Smooth muscle cell (in vitro differentiated cells): ENCODE measurements around the gene ELAVL2. TPM values are rescaled to one million over a fixed set of nuclear protein-coding genes. Genes with fewer than 3 reads are reported as not detected.

Source experiments
- DNase-seq: peaks from one replicate; lab custom pipeline; 2025; ENCODE audit not compliant: unreplicated experiment; lab: John Stamatoyannopoulos, UW
- H2AFZ ChIP-seq: fragments of 200-600 bp; sonication (generic); 2 replicates; pipeline ENCODE4 v1.6.0; 2016; ENCODE audit warnings: antibody characterized with exemption, low read depth, mild to moderate bottlenecking
- H3F3A ChIP-seq: fragments of 200-600 bp; sonication (generic); 2 replicates; pipeline ENCODE4 v1.6.0; 2017; ENCODE audit warnings: antibody characterized with exemption, low read depth
- H3K27ac ChIP-seq: fragments of 200-600 bp; sonication (generic); 2 replicates; pipeline ENCODE4 v1.5.1; 2016; ENCODE audit warnings: low read depth, mild to moderate bottlenecking
- H3K27me3 ChIP-seq: fragments of 200-600 bp; sonication (generic); 2 replicates; pipeline ENCODE4 v1.6.1; 2016; ENCODE audit warnings: low read depth, mild to moderate bottlenecking
- H3K36me3 ChIP-seq: fragments of 200-600 bp; sonication (generic); 2 replicates; pipeline ENCODE4 v1.5.1; 2016; ENCODE audit warnings: low read depth
- H3K4me1 ChIP-seq: fragments of 200-600 bp; sonication (generic); 2 replicates; pipeline ENCODE4 v1.5.1; 2016; ENCODE audit warnings: low read depth
- H3K4me2 ChIP-seq: fragments of 200-600 bp; sonication (generic); 2 replicates; pipeline ENCODE4 v1.6.0; 2016; ENCODE audit warnings: mild to moderate bottlenecking
- H3K4me3 ChIP-seq: fragments of 200-600 bp; sonication (generic); 2 replicates; pipeline ENCODE4 v1.5.1; 2016; ENCODE audit warnings: mild to moderate bottlenecking
- H3K79me2 ChIP-seq: fragments of 200-600 bp; sonication (generic); 2 replicates; pipeline ENCODE4 v1.6.0; 2016; ENCODE audit warnings: low read depth, mild to moderate bottlenecking
- H3K9ac ChIP-seq: fragments of 200-600 bp; sonication (generic); 2 replicates; pipeline ENCODE4 v1.6.0; 2016; ENCODE audit warnings: low read depth
- H3K9me3 ChIP-seq: fragments of 200-600 bp; sonication (generic); replicated peaks from 2 replicates; pipeline ENCODE4 v1.5.1; 2016; ENCODE audit warnings: low read depth
- H4K20me1 ChIP-seq: fragments of 200-600 bp; sonication (generic); 2 replicates; pipeline ENCODE4 v1.6.0; 2016; ENCODE audit warnings: low read depth
- WGBS: methylation state at CpG from one replicate; pipeline ENCODE4 v1.1.7; 2016; ENCODE audit warnings: low lambda C conversion rate; 5-methylcytosine and 5-hydroxymethylcytosine counted together
- polyA plus RNA-seq: library from polyadenylated mRNA; unstranded; fragments of >200 nt; fragmentation: Nextera tagmentation; extraction: Ambion mirVana; gene quantifications from 2 replicates; pipeline ENCODE4 v1.2.1, GENCODE V29; 2016
- total RNA-seq: library from RNA; depleted of rRNA; stranded (reverse); fragments of >200 nt; gene quantifications from 2 replicates; pipeline ENCODE4 v1.2.3, GENCODE V29; 2014
- TF ChIP-seq, protein P1 (sequence below): fragments of 200-600 bp; sonication (generic); IDR thresholded peaks from 2 replicates; pipeline ENCODE4 v1.5.1; 2017; ENCODE audit warnings: borderline replicate concordance, mild to moderate bottlenecking, antibody characterized with exemption; ENCODE audit not compliant: insufficient read depth, poor library complexity, severe bottlenecking

The ELAVL2 gene
- total and polyA plus RNA-seq, 2 experiments from 2014 or later: 5.6 TPM; not detected in 1

DNA sequence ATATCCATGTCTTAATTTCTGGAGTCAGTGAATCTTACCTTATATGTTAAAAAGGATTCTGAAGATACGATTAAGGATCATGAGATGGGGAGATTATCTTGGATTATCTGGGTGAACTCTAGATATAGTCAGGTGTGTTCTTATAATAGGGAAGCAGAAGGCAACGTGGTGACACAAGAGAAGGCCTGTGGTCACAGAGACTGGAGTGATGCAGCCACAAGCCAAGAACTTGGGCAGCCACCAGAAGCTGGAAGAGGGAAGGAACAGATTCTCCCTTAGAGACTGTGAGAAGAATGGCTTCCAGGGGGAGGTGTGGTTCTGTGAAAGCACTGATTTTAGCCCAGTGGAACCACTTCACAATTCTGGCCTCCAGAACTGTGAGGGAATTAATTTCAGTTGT lies 177.4 kb downstream of the ELAVL2 start:
- 50% methylated on average over 2 of the region's 2 CpGs for WGBS
- Histone ChIP-seq H3K4me2 (no peak overlapping the region), H3K4me1 (no peaks in the 10 kb centered on the region), H3K9me3 (no peaks in the 10 kb centered on the region), H3K79me2 (no peaks in the 10 kb centered on the region), H3K36me3 (no peaks in the 10 kb centered on the region), H3K27me3 (no peaks in the 10 kb centered on the region), H3K9ac (no peak overlapping the region), H4K20me1 (no peaks in the 10 kb centered on the region), H3F3A (no peaks in the 10 kb centered on the region), H3K27ac (no peak overlapping the region), H2AFZ (no peak overlapping the region), H3K4me3 (no peak overlapping the region)
- no peak for DNase-seq
- TF ChIP-seq, protein P1, sequence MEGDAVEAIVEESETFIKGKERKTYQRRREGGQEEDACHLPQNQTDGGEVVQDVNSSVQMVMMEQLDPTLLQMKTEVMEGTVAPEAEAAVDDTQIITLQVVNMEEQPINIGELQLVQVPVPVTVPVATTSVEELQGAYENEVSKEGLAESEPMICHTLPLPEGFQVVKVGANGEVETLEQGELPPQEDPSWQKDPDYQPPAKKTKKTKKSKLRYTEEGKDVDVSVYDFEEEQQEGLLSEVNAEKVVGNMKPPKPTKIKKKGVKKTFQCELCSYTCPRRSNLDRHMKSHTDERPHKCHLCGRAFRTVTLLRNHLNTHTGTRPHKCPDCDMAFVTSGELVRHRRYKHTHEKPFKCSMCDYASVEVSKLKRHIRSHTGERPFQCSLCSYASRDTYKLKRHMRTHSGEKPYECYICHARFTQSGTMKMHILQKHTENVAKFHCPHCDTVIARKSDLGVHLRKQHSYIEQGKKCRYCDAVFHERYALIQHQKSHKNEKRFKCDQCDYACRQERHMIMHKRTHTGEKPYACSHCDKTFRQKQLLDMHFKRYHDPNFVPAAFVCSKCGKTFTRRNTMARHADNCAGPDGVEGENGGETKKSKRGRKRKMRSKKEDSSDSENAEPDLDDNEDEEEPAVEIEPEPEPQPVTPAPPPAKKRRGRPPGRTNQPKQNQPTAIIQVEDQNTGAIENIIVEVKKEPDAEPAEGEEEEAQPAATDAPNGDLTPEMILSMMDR: no peak

DNA sequence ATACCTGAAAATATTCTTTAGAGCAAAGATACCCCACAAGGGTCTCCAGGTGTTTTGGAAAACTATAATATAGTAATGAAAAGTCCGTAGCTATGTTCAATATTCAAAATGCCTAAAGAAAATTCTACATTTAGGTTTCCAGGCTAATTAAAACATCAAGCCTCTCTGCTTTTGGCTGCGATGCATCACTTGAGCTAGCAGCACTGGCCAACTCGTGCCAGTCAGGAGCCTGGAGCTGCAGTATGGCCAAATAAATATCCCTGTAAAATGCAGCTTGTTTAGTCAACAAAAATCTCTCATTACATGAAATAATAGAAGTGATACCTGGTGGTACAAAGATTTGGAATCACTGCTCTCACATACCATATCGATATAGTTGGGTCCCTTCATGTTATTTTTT lies 181.1 kb downstream of the ELAVL2 start:
- Histone ChIP-seq H3K4me3 (no peak overlapping the region), H4K20me1 (no peaks in the 10 kb centered on the region), H3K36me3 (no peaks in the 10 kb centered on the region), H3K9ac (no peak overlapping the region), H3K9me3 (no peaks in the 10 kb centered on the region), H3K4me2 (no peak overlapping the region), H3K4me1 (no peaks in the 10 kb centered on the region), H3K27ac (no peak overlapping the region), H3F3A (no peaks in the 10 kb centered on the region), H3K27me3 (no peaks in the 10 kb centered on the region), H2AFZ (no peak overlapping the region), H3K79me2 (no peaks in the 10 kb centered on the region)
- 92% methylated on average over 4 of the region's 4 CpGs for WGBS
- no peak for DNase-seq
- TF ChIP-seq, protein P1: no peak

DNA sequence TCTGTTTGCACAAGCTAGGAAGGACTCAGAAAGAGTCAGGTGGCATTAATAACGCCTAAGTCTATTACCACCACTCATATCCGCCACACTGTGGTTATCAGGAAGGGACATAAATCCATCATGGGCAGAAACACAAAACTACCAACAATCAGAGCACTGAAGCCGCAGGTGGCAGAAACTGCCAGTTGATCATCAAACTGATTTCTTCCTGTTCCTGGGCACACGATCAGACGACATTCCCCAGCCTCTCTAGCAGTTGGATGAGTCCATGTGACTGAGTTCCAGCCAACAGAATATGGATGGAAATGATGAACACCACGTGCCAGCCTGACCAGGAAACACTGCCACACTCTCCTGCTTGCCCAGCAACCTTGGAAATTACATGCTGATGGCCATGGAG lies 181.7 kb downstream of the ELAVL2 start:
- H3K27me3 ChIP-seq: no peaks in the 10 kb centered on the region
- no peak for DNase-seq
- 94% methylated on average over 6 of the region's 6 CpGs for WGBS
- no peaks in the 10 kb centered on the region for H3K79me2 ChIP-seq
- no peaks in the 10 kb centered on the region for H4K20me1 ChIP-seq
- H3K4me2 ChIP-seq: no peak overlapping the region
- H3K36me3 ChIP-seq: no peaks in the 10 kb centered on the region
- H3K4me3 ChIP-seq: no peak overlapping the region
- no peak overlapping the region for H3K27ac ChIP-seq
- H2AFZ ChIP-seq: no peak overlapping the region
- TF ChIP-seq, protein P1: no peak
- no peak overlapping the region for H3K9ac ChIP-seq
- no peaks in the 10 kb centered on the region for H3K9me3 ChIP-seq
- H3K4me1 ChIP-seq: no peaks in the 10 kb centered on the region
- no peaks in the 10 kb centered on the region for H3F3A ChIP-seq

DNA sequence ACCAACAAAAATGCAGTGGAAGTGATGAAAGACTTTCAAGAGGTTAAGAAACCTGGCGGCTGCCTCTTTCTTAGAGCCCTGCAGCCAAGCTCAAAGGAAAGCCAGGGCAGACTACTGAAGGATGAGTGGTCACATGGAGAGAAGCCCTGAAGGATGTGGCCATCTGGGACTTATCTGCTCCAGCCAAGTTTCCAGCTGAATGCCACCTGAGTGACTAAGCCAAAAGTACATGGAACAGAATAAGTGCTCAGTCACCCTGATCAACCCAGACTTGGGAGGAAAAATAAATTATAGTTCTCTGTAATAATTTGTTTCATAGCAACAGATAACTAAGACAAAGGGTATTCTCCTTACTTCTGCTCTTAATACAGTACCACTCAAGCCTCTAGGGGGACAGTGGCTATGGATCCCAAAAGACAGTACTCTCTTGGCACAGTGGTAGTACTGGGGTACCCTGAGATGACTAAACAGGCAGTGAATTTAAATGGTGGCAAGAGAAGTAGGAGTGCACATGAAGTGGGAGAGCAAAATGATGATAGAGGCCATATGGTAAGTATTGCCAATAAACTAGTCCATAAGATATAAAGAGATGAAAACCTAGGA lies 182.3 kb downstream of the ELAVL2 start:
- TF ChIP-seq, protein P1: no peak
- H3K27ac ChIP-seq: no peak overlapping the region
- H3K4me2 ChIP-seq: no peak overlapping the region
- H3K9me3 ChIP-seq: no peaks in the 10 kb centered on the region
- no peaks in the 10 kb centered on the region for H3K4me1 ChIP-seq
- no peak for DNase-seq
- 96% methylated on average over 1 of the region's 1 CpG for WGBS
- H3F3A ChIP-seq: no peaks in the 10 kb centered on the region
- H3K27me3 ChIP-seq: no peaks in the 10 kb centered on the region
- H3K4me3 ChIP-seq: no peak overlapping the region
- no peak overlapping the region for H3K9ac ChIP-seq
- H2AFZ ChIP-seq: no peak overlapping the region
- no peaks in the 10 kb centered on the region for H4K20me1 ChIP-seq
- no peaks in the 10 kb centered on the region for H3K79me2 ChIP-seq
- H3K36me3 ChIP-seq: no peaks in the 10 kb centered on the region
